GM12873 (cell line): ENCODE data around the gene RAD51B.

Experiments used
- CTCF ChIP-seq: IDR thresholded peaks from 2 replicates; pipeline ENCODE4 v1.5.1; 2012; ENCODE audit warnings: low read depth, mild to moderate bottlenecking, moderate library complexity, low read length, control low read depth; ENCODE audit not compliant: insufficient read depth; ENCODE audit errors: missing control alignments

The RAD51B gene

DNA sequence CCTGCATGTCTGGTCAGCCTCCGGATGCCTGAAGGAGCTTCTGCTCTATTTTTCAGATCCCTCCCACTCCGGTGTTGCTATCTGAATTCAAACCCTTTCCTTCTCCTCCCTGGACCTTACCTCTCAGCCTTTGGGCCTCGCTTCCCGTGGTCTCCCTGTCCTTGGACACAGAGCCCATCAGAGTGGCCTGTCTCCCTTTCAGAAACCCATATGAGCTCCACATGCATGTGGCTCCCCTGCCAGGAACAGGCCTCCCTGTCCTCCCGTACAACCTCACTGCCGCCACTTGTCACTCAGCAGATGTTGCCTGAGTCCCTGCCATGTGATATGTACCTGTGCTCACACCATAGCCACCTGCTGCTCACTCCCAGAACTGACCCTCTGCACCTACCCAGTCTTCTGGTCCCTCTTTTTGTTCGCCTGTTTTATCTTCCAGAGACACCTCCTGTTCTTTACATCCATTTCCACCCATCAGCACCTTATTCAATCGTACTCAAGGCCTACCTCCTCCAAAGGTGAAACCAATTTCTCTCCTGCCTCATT lies 790.7 kb downstream of the RAD51B start:
- no peak for TF ChIP-seq CTCF

DNA sequence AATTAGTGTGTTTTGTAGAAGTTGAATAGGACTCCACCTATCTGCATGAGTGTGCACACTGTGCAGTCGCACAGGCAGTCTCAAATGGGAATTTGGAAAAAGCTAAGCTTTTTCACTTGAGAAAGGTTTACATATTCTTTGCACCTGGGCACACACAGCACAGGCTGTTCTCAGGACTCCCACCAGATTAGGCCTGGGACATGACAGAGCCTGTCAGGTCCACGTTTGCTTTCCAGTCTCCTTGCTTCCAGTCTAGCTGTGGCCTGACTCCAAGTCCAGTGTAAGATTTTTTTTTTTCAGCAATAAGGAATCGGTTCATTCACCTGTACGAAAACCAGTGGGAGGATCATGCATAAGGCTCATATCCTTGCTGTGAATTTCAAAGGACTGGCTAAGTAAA lies 792.0 kb downstream of the RAD51B start:
- no peak for TF ChIP-seq CTCF

- TF ChIP-seq CTCF: no peak
Observed at GRCh38 chr14:68612049-68612448, 792.5 kb downstream of the RAD51B start.

DNA sequence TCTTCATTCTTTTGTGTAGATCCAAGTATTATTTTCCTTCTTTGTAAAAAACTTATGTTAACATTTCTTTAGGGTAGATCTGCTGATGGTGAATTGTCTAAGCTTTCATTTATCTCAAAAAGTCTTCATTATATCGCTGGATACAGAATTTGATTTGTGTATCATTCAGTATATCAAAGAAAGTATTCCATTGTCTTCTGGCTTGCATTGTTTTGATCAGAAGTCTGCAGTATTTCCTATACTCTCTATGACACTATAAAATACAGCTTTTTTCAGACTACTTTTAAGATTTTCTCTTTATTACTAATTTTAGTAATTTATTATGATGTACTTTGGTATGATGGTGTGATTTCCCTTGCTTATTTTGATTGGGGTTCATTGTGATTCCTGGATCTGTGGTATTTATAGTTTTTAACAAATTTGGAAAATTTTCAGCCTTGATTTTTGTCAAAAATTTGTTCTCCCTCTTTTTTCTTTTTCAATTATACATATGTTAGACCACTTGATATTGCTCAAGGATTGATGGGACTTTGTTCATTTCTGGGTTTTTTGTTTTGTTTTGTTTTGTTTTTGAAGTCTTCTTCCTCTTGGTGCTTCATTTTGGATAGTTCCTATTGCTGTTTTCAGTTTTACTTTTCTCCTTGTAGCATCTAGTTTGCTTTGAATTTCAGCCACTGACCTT lies 796.8 kb downstream of the RAD51B start:
- no peak for TF ChIP-seq CTCF

GRCh38 chr14:68619790-68620574 lies 800.4 kb downstream of the RAD51B start:
- TF ChIP-seq CTCF: no peak

DNA sequence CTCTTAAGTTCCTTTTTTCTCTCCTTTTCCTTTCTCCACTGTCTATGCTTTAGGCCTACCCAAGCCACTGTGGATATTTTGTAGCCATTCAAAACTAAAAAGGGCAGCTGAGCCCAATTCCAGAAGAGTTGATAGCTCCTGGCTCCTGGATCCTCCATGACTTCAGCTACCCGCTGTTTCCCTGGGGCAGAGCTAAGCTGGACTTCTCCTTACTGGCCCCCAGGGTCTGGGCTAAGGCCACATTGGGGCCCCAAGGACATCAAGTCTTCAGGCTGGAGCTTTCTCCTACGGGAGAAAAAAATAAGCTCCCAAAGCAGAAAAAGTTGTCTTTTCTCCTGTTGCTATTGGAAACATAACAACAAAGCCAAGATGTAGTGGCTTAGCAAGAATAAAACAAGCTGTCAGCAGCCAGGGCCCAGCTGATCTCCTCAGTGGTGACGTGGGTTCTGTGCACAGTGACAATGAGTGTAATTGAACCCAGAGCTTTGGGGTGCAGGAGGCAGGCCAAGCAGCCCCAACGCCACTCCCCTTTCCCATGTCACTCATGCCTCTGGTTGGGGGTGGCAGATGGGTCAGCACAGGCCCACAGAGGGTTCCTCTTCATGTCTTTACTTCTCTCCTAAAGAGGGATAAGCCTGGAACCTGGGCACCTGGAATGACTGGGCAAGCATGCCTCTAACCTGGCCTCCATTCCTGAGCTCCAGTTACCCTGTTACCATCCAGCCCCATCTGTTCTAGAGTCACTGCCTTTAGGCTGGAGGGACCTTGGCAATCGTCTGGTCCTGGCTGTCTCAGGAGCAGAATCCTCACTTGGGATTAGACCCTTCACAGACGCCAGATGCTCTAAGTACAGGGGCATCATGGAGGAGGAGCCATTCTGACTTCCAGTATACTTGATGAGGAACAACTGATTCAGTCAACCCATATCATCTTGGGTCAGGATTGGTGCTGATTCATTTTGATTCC lies 802.1 kb downstream of the RAD51B start:
- TF ChIP-seq CTCF: no peak
